Measurements from ENCODE around the gene ZNF682. TPM values are rescaled to one million over a fixed set of nuclear protein-coding genes. Genes with fewer than 3 reads are reported as not detected.
"Not testable (repeated sequence)": the region's sequence is repeated elsewhere in the genome, so short reads cannot be mapped to it uniquely, and the experiment has no call there.

ZNF682 gene
- total and polyA plus RNA-seq, 2 of the 8 experiments (the other 6 are each of a cell fraction or from before 2014, with no cell fraction given): 4.3 to 27.5 TPM

DNA sequence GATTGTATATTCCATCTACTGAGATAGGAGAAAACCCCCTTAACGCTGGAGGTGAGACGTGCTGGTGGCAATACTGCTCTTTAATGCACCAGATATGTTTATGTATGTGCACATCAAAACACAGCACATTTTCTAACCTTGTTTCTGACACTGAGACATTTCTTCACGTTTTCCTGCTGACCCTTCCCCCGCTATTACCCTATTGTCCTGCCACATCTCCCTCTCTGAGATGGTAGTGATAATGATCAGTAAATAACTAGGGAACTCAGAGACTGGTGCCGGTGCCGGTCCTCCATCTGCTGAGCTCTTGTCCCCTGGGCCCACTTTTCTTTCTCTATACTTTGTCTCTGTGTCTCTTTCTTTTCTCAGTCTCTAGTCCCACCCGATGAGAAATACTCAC, 43.6 kb upstream of the ZNF682 start:
- peaks cover 0 to 29% (median 3%) of the 10 kb centered on the region in 4 experiments; a peak in 3 of 8 replicates for H3K36me3 ChIP-seq (ENCODE audit: control insufficient read depth in 2 of 4, insufficient read depth in 4 of 4, low read length in 3 of 4)
- H3K18ac ChIP-seq (ENCODE audit: extremely low read depth, low read length); H3K9me3 ChIP-seq (ENCODE audit: insufficient read depth in 2 of 2, low read depth in 1 of 2, low read length in 1 of 2); H2AFZ ChIP-seq (ENCODE audit: low read length); H2BK120ac ChIP-seq (replicated peaks; ENCODE audit: low read depth, low read length); FAIRE-seq; H4K8ac ChIP-seq (ENCODE audit: extremely low read depth, insufficient read depth, low read length); H3K56ac ChIP-seq (replicated peaks; ENCODE audit: insufficient read length, low read depth, low read length); H3K27me3 ChIP-seq (replicated peaks in 1 of 4; ENCODE audit: control insufficient read depth in 3 of 4, extremely low read depth in 1 of 4, insufficient read depth in 3 of 4, low read length in 3 of 4); H2BK15ac ChIP-seq (ENCODE audit: low read length); H3K23ac ChIP-seq (ENCODE audit: insufficient read length); H3K23me2 ChIP-seq (ENCODE audit: low read depth, low read length); H3K14ac ChIP-seq (ENCODE audit: insufficient read length); H4K91ac ChIP-seq (replicated peaks; ENCODE audit: insufficient read length, low read length); H2BK5ac ChIP-seq (ENCODE audit: low read depth, low read length); H2BK20ac ChIP-seq (ENCODE audit: low read length); H3K79me1 ChIP-seq (ENCODE audit: low read depth, low read length); DNase-seq (ENCODE audit: low read depth in 1 of 2, low spot score in 2 of 2); H2BK12ac ChIP-seq (ENCODE audit: low read depth, low read length); H3K4ac ChIP-seq (replicated peaks; ENCODE audit: insufficient read length, low read depth, low read length): not testable (repeated sequence)
- peak overlapping the region; percentile 29 for H4K5ac ChIP-seq (ENCODE audit: insufficient read length, low read depth, low read length)
- ChIA-PET POLR2A (ENCODE audit: partially characterized antibody) (interaction anchor here (0.6 to 11.3 kb wide), 9 partner anchors 11 to 917 kb away, joined by 3 to 134 read pairs (median 4); partner anchors contain the start of gene ZNF682), CTCF (ENCODE audit: partially characterized antibody) (interaction anchor here (0.6 kb wide), 1 partner anchor 218 kb away, joined by 5 read pairs; no protein-coding TSS in a partner anchor)
- peaks cover 64 to 100% of the 10 kb centered on the region in 2 experiments for H3K79me2 ChIP-seq (ENCODE audit: control insufficient read depth in 1 of 2, insufficient read depth in 2 of 2, low read length in 2 of 2)
- H4K20me1 ChIP-seq (replicated peaks in 1 of 2; ENCODE audit: control insufficient read depth in 1 of 2, insufficient read depth in 2 of 2, low read length in 2 of 2): peaks cover 9 to 13% of the 10 kb centered on the region in 2 experiments
- H3K4me2 ChIP-seq (ENCODE audit: insufficient read depth in 1 of 2, low read depth in 2 of 2, low read length in 2 of 2): peak overlapping the region; percentile 61 to 81
- peak overlapping the region in 1 of 4 experiments; percentile 33; a peak in 1 of 8 replicates for H3K4me3 ChIP-seq (ENCODE audit: extremely low read depth in 1 of 4, insufficient read depth in 2 of 4, low read depth in 3 of 4, low read length in 4 of 4)
- peak overlapping the region in 1 of 4 experiments; percentile 28; a peak in 1 of 7 replicates for H3K9ac ChIP-seq (replicated peaks in 1 of 4; ENCODE audit: extremely low read depth in 1 of 4, low read depth in 3 of 4, low read length in 3 of 4)
- H2AK5ac ChIP-seq (ENCODE audit: low read depth, low read length): peak overlapping the region; percentile 88; the same call in 1 of the 2 replicates
- 65% methylated on average over 7 of the region's 7 CpGs; no CpG with 5 or more reads in 1 of the 2 experiments for WGBS, 2 experiments (ENCODE audit: extremely low coverage in 1 of 2, insufficient coverage in 1 of 2, insufficient read length in 1 of 2, insufficient replicate concordance in 2 of 2, low coverage in 1 of 2, low lambda C conversion rate in 2 of 2, missing lambda C conversion rate in 1 of 2)
- H3K4me1 ChIP-seq (replicated peaks in 1 of 4; ENCODE audit: control insufficient read depth in 3 of 4, insufficient read depth in 4 of 4, low read length in 3 of 4): peaks cover 11 to 33% (median 28%) of the 10 kb centered on the region in 4 experiments
- peak overlapping the region; percentile 50; the same call in 1 of the 2 replicates for H3K27ac ChIP-seq (ENCODE audit: low read depth, low read length)
